ENCODE measurements around the gene GRIN1. TPM values are rescaled to one million over a fixed set of nuclear protein-coding genes. Genes with fewer than 3 reads are reported as not detected.

GRIN1 gene
- total RNA-seq, 1 experiment from 2014 or later, result 2.9 TPM

GRCh38 chr9:137128862-137129455 lies 10.0 kb upstream of the GRIN1 start:
- Histone ChIP-seq H3K18ac (ENCODE audit: insufficient read length, low read depth, low read length) (no peak overlapping the region), H2BK120ac (ENCODE audit: low read depth, low read length, poor library complexity, severe bottlenecking) (no peak overlapping the region), H2BK20ac (ENCODE audit: low read depth, low read length, poor library complexity, severe bottlenecking) (no peak overlapping the region), H2BK12ac (ENCODE audit: insufficient read length, low read depth, low read length) (no peak overlapping the region), H3K79me2 (ENCODE audit: insufficient read depth, low read length) (no peaks in the 10 kb centered on the region), H3K23ac (ENCODE audit: insufficient read length, low read depth, low read length) (no peak overlapping the region), H4K91ac (ENCODE audit: insufficient read length, low read depth, low read length) (no peak overlapping the region), H3K23me2 (ENCODE audit: insufficient read length, low read depth, low read length, poor library complexity, severe bottlenecking) (peaks cover 4% of the 10 kb centered on the region), H4K20me1 (ENCODE audit: control insufficient read depth, insufficient read depth, insufficient read length) (no peaks in the 10 kb centered on the region), H3K14ac (ENCODE audit: insufficient read depth, low read length) (peak overlapping the region; percentile 72), H3K4ac (ENCODE audit: low read depth, low read length) (no peak overlapping the region), H3K79me1 (ENCODE audit: insufficient read depth, low read depth, low read length, poor library complexity, severe bottlenecking) (no peaks in the 10 kb centered on the region), H2AFZ (ENCODE audit: low read length) (no peak overlapping the region), H3K56ac (ENCODE audit: insufficient read length, low read depth, low read length) (no peak overlapping the region), H3K4me1 (ENCODE audit: insufficient read depth, low read length) (no peaks in the 10 kb centered on the region), H3K9ac (ENCODE audit: extremely low read depth, insufficient read length, low read length) (peak overlapping the region; percentile 28), H3T11ph (ENCODE audit: low read length) (no peak overlapping the region), H2BK15ac (ENCODE audit: low read depth, low read length) (no peak overlapping the region), H3K27me3 (ENCODE audit: insufficient read depth, low read length) (no peaks in the 10 kb centered on the region), H3K9me3 (ENCODE audit: control insufficient read depth, low read depth, low read length) (no peaks in the 10 kb centered on the region), H3K27ac (ENCODE audit: insufficient read length, low read depth, low read length) (no peak overlapping the region), H2AK5ac (ENCODE audit: insufficient read length, low read length) (no peak overlapping the region), H2BK5ac (ENCODE audit: insufficient read length, low read length) (no peak overlapping the region), H3K4me2 (ENCODE audit: insufficient read depth, insufficient read length, low read length) (peak overlapping the region; percentile 71), H4K5ac (ENCODE audit: insufficient read length, low read depth, low read length) (no peak overlapping the region), H4K8ac (replicated peaks; ENCODE audit: insufficient read length, low read depth, low read length) (no peak overlapping the region)
- Mint-ChIP-seq H3K36me3 (ENCODE audit: insufficient read depth in 1 of 3, low read depth in 3 of 3) (no peaks in the 10 kb centered on the region; a peak in 1 of 7 replicates), H3K27me3 (ENCODE audit: low read depth) (peaks cover 36% of the 10 kb centered on the region), H3K27ac (no peak overlapping the region), H3K4me1 (peaks cover 14 to 17% of the 10 kb centered on the region in 2 experiments), H3K9me3 (no peaks in the 10 kb centered on the region), H3K4me3 (peak overlapping the region; percentile 76 to 81)
- TF ChIP-seq CTCF (conservative IDR thresholded peaks at IDR 0.05), result no peak
- WGBS (ENCODE audit: extremely low coverage, insufficient read length, low lambda C conversion rate), result no CpG with 5 or more reads among the region's 37 CpGs
- no peak for DNase-seq

Data from H9 (cell line).